ENCODE data around the gene CSTPP1. TPM values are rescaled to one million over a fixed set of nuclear protein-coding genes. Genes with fewer than 3 reads are reported as not detected.
A peak's percentile ranks its signal among the peaks of the same experiment; 100 is the strongest.
"Not testable (repeated sequence)": the region's sequence is repeated elsewhere in the genome, so short reads cannot be mapped to it uniquely, and the experiment has no call there.

CSTPP1 gene
- total RNA-seq, 1 donor from 2014 or later: 36.9 TPM

- no peak overlapping the region for H3K4me3 Mint-ChIP-seq (ENCODE audit: unreplicated experiment)
- H3K36me3 Mint-ChIP-seq (ENCODE audit: unreplicated experiment): no peaks in the 10 kb centered on the region
- H3K27ac Mint-ChIP-seq (ENCODE audit: unreplicated experiment): no peak overlapping the region
- DNase-seq (ENCODE audit: extremely low spot score, unreplicated experiment): no peak
- no peaks in the 10 kb centered on the region for H3K27me3 Mint-ChIP-seq (ENCODE audit: unreplicated experiment)
- peaks cover 14% of the 10 kb centered on the region for H3K4me1 Mint-ChIP-seq (ENCODE audit: unreplicated experiment)
- no peaks in the 10 kb centered on the region for H3K9me3 Mint-ChIP-seq (ENCODE audit: unreplicated experiment)
- TF ChIP-seq CTCF (IDR thresholded peaks at IDR 0.05): no peak
Observed at GRCh38 chr11:47202576-47202975, 266.0 kb downstream of the CSTPP1 start.

- H3K36me3 Mint-ChIP-seq (ENCODE audit: unreplicated experiment): no peaks in the 10 kb centered on the region
- peak overlapping the region; percentile 90 for H3K27ac Mint-ChIP-seq (ENCODE audit: unreplicated experiment)
- peak overlapping the region; percentile 34 for H3K4me3 Mint-ChIP-seq (ENCODE audit: unreplicated experiment)
- peak; percentile 11 for TF ChIP-seq CTCF (IDR thresholded peaks at IDR 0.05)
- DNase-seq (ENCODE audit: extremely low spot score, unreplicated experiment): no peak
- peaks cover 14% of the 10 kb centered on the region for H3K4me1 Mint-ChIP-seq (ENCODE audit: unreplicated experiment)
- H3K9me3 Mint-ChIP-seq (ENCODE audit: unreplicated experiment): no peaks in the 10 kb centered on the region
- no peaks in the 10 kb centered on the region for H3K27me3 Mint-ChIP-seq (ENCODE audit: unreplicated experiment)
Observed at GRCh38 chr11:47204637-47204989, 268.1 kb downstream of the CSTPP1 start.

- not testable (repeated sequence) for H3K36me3 Mint-ChIP-seq (ENCODE audit: unreplicated experiment); H3K4me3 Mint-ChIP-seq (ENCODE audit: unreplicated experiment); H3K27me3 Mint-ChIP-seq (ENCODE audit: unreplicated experiment); DNase-seq (ENCODE audit: extremely low spot score, unreplicated experiment); H3K27ac Mint-ChIP-seq (ENCODE audit: unreplicated experiment); H3K9me3 Mint-ChIP-seq (ENCODE audit: unreplicated experiment)
- H3K4me1 Mint-ChIP-seq (ENCODE audit: unreplicated experiment): peaks cover 14% of the 10 kb centered on the region
Observed at GRCh38 chr11:47206577-47206976, 270.0 kb downstream of the CSTPP1 start.

- Mint-ChIP-seq H3K4me1 (ENCODE audit: unreplicated experiment) (peaks cover 14% of the 10 kb centered on the region), H3K27ac (ENCODE audit: unreplicated experiment) (no peak overlapping the region), H3K9me3 (ENCODE audit: unreplicated experiment) (no peaks in the 10 kb centered on the region), H3K27me3 (ENCODE audit: unreplicated experiment) (no peaks in the 10 kb centered on the region), H3K4me3 (ENCODE audit: unreplicated experiment) (no peak overlapping the region), H3K36me3 (ENCODE audit: unreplicated experiment) (no peaks in the 10 kb centered on the region)
- no peak for DNase-seq (ENCODE audit: extremely low spot score, unreplicated experiment)
- no peak for TF ChIP-seq CTCF (IDR thresholded peaks at IDR 0.05)
Observed at GRCh38 chr11:47207459-47207858, 270.9 kb downstream of the CSTPP1 start.

GRCh38 chr11:47208008-47208552, 271.5 kb downstream of the CSTPP1 start:
- not testable (repeated sequence) for DNase-seq (ENCODE audit: extremely low spot score, unreplicated experiment); H3K9me3 Mint-ChIP-seq (ENCODE audit: unreplicated experiment); H3K27ac Mint-ChIP-seq (ENCODE audit: unreplicated experiment); H3K36me3 Mint-ChIP-seq (ENCODE audit: unreplicated experiment); H3K4me3 Mint-ChIP-seq (ENCODE audit: unreplicated experiment); H3K27me3 Mint-ChIP-seq (ENCODE audit: unreplicated experiment)
- H3K4me1 Mint-ChIP-seq (ENCODE audit: unreplicated experiment): peaks cover 14% of the 10 kb centered on the region

- Mint-ChIP-seq H3K27me3 (ENCODE audit: unreplicated experiment) (no peaks in the 10 kb centered on the region), H3K9me3 (ENCODE audit: unreplicated experiment) (no peaks in the 10 kb centered on the region), H3K36me3 (ENCODE audit: unreplicated experiment) (no peaks in the 10 kb centered on the region), H3K4me1 (ENCODE audit: unreplicated experiment) (peaks cover 14% of the 10 kb centered on the region), H3K27ac (ENCODE audit: unreplicated experiment) (no peak overlapping the region), H3K4me3 (ENCODE audit: unreplicated experiment) (no peak overlapping the region)
- TF ChIP-seq CTCF (IDR thresholded peaks at IDR 0.05): no peak
- no peak for DNase-seq (ENCODE audit: extremely low spot score, unreplicated experiment)
Observed at GRCh38 chr11:47208628-47209027, 272.1 kb downstream of the CSTPP1 start.

Small RNAs within 50 kb of the gene (microRNA-seq; reads per million reads assigned to microRNA genes)
- not detected for gene MIR6745 (ENCODE audit: unreplicated experiment)

Other genes starting within 250 kb of the CSTPP1 start
- 97.2 and 98.1 TPM in 2 replicates for gene ARHGAP1, start 236.1 kb upstream of the CSTPP1 start, total RNA-seq
- 11.2 and 14.5 TPM in 2 replicates for gene ZNF408, start 235.7 kb upstream of the CSTPP1 start, total RNA-seq
- 0.19 TPM in 1 of 2 replicates, not detected in the other for gene F2, start 217.5 kb upstream of the CSTPP1 start, total RNA-seq
- 101 and 113 TPM in 2 replicates for gene CKAP5, start 90.5 kb upstream of the CSTPP1 start, total RNA-seq
- gene LRP4, start 18.2 kb upstream of the CSTPP1 start, total RNA-seq: 49.3 and 54.1 TPM in 2 replicates
- gene ARFGAP2, start 240.1 kb downstream of the CSTPP1 start, total RNA-seq: 73.4 and 77.4 TPM in 2 replicates
- 90.3 and 93.3 TPM in 2 replicates for gene PACSIN3, start 249.7 kb downstream of the CSTPP1 start, total RNA-seq